IPS-NIHi7 (cell line): Measurements from ENCODE around the gene MPV17.
A peak's percentile ranks its signal among the peaks of the same experiment; 100 is the strongest.
"Not testable (repeated sequence)": the region's sequence is repeated elsewhere in the genome, so short reads cannot be mapped to it uniquely, and the experiment has no call there.

Source experiments
- DNase-seq: peaks from one replicate; pipeline ENCODE4 v3.0.0; 2012; ENCODE audit warnings: mixed read lengths; ENCODE audit errors: extremely low spot score

The MPV17 gene

DNA sequence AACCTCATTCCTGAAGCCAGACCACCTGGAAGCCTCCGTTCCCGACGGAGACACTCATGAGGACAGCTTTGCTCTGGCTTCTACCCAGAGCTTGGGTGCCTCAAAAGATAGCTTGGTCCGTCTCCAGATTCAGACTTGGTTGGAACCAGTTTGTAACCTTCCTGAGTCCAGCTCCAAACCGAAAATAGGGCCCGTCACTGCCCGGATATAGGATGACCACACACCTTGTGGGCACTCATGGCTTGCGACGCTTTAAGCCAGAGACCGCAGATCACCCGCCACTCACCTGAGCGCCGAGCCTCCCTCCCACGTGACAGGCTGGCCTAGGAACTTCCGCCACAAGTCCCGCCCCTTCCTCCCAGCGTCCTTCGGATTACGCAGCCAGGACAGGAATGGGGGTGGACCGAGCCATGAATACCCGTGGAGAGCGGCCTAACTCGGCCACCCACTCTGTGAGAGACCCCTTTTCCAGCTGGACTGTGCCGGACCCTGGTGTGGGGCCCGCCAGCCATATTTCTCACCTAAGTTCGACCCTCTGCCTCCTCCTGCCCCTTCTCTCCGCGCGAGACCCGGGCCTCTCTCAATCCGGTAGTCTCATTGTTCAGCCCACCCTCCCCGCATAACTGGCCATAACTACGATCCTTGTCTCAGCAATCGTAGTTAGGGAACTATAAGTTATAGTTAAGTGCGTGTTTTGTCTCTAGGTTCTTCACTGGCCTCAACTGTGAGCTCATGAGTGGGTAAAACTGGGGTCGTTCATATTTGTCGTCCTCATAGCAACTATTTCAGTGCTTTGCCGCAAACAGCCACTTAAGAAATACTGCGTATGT lies at the start of gene MPV17:
Gene MPV17 (minus strand): TSS at position 332 of the 830 bp plus-strand sequence. CDS start 580 bp downstream, outside the sequence.
- peak; percentile 99 for DNase-seq

- DNase-seq, result no peak
Observed at GRCh38 chr2:27370816-27371620, 48.1 kb upstream of the MPV17 start.

GRCh38 chr2:27370026-27370815 lies 47.3 kb upstream of the MPV17 start, which contains the start of the genes EIF2B4 and SNX17:
Gene EIF2B4 (minus strand): TSS chr2:27370338. CDS start chr2:27370314, 24 bp downstream.
Gene SNX17 (plus strand): TSS chr2:27370616. CDS start chr2:27370744, 128 bp downstream.
- peak; percentile 91 for DNase-seq

DNA sequence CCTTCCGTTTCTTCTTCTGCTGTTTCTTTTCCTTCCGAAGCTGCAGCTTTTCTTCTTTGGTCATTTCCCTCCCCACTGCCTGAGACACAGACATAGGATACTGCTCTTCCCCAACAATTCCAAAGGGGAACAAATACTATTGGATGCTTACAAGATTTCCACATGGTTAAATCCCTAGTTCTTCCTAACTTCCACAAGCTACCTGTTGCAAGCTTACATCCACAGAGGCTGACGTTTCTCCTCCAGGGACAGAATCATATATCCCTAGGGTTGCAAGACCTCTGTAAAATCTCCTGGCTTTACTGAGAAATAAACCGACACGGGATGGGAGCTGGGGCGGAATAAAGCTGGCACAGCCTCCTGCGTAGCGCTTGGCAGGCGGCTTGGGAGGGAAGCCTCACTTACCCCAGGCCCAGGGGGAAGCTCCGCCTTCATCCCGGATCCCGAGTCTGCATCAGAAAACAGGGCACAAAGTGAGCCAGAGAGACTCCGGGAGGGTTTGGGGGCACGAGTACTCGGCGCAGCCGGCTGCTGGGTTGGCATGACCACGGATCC lies 46.7 kb upstream of the MPV17 start:
- DNase-seq, result peak; percentile 80

- DNase-seq, result no peak
Observed at GRCh38 chr2:27363933-27364332, 41.0 kb upstream of the MPV17 start.

DNA sequence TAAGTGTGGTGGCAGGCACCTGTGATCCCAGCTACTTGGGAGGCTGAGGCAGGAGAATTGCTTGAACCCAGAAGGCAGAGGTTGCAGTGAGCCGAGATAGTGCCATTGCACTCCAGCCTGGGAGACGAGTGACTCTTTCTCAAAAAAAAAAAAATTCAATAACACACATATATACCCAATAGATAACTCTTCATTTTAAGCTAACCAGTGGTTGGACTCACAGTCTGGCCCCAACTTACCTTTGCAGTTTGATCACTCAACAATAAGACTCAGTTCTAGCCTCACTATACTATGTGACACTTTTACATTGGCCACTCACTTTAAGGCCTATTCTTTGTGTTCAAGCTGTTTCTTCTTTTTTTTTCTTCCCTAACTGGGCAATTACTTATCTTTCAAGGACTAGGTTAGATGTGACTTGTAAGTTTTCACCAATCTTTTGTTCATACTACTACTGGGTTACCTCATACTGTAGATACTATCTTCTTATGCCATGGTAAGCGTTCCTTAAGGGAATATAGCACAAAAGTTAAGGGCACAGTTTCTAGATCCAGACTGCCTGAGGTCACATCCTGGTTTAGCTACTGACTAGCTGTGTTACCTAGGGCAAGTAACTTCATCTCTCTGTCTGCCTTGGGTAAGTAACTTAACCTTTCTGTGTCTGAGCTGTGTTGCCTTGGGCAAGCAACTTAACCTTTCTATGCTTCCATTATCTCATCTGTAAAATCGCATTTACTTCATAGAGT lies 40.0 kb upstream of the MPV17 start:
- no peak for DNase-seq

- peak; percentile 91 for DNase-seq
Observed at GRCh38 chr2:27356382-27357181, 33.7 kb upstream of the MPV17 start, which contains the start of gene GTF3C2. Gene GTF3C2 (minus strand): TSS chr2:27356764. CDS start chr2:27343554, 13,210 bp downstream.

DNA sequence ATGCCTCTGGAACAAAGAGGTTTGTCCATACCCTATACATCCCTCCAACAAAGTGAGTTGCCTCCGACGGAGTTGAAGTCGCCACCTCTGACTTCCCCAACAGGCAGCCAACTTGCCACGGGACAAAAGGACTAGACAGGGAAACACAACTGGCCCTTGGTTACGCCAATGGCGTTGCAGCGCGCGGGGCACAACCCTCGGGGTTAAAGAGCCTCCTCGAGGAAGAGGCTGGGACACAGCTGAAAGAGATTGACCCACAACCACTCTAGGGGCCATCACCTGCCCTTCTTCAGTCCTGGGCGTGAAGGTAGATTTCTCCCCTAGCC lies 33.1 kb upstream of the MPV17 start:
- DNase-seq, result peak; percentile 51

DNA sequence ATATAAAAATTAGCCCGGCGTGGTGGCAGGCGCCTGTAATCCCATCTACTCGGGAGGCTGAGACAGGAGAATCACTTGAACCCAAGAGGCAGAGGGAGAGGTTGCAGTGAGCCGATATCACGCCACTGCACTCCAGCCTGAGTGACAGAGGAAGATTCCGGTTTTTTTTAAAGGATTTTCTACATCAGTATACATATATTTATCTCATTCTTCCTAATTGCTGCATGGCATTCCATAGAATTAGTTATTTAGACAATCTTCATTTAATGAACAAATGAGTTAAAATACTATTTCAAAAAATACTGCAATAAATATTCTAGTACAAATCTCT lies 31.7 kb upstream of the MPV17 start:
- no peak for DNase-seq

DNA sequence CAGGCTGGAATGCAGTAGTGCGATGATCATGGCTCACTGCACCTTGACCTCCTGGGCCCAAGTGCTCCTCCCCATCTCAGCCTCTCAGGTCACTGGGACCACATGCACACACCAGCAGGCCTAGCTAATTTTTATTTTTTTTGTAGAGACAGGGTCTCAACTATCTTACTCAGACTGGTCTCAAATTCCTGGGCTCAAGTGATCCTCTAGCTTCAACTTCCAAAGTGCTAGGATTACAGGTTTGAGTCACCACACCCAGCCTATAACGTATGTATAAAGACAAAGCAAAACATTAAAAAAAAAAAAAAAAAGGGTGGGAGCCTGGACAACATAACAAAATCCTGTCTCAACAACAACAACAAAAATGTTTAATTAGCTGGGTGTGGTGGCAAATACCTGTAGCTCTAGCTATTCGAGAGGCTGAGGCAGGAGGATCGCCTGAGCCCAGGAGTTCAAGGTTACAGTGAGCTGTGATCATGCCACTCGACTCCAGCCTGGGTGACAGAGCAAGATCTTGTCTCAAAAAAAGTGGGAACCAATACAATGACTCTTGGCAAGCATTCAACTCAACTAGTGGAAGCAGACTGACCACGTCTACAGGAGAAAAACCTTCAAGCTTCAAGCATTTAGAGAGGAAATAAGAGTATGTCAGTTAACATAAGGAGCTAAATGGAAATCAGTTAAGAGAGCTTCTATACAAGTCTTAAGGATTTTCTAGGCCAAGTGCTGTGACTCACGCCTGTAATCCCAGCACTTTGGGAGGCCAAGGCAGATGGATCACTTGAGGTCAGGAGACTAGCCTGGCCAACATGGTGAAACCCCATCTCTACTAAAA lies 31.1 kb upstream of the MPV17 start:
- no peak for DNase-seq

- not testable (repeated sequence) for DNase-seq
Observed at GRCh38 chr2:27353386-27353761, 30.5 kb upstream of the MPV17 start.

GRCh38 chr2:27351802-27352598 lies 29.1 kb upstream of the MPV17 start:
- DNase-seq, result no peak

DNA sequence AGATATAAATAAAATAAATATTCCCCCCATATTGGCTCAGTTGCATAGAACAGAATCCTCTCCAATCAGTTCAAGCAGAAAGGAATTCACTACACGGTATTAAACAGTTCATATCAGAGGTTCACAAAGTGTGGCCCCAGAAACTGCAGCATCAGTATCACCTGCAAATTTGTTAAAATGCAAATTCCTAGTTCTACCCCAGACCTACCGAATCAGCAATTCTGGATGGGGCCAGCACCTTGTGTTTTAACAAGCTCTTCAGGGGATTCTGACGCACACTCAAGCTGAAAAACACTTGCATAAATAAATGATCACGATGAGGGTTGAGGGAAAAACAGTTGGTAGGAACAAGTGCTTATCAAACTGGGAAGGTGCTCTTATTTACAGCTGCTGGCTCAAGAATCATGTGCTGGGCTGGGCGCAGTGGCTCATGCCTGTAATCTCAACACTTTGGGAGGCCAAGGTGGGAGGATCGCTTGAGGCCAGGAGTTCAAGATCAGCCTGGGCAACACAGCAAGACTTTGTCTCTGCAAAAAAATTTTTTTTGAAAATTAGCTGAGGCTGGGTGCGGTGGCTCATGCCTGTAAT lies 27.3 kb upstream of the MPV17 start:
- DNase-seq, result no peak

- DNase-seq, result no peak
Observed at GRCh38 chr2:27347641-27348040, 24.7 kb upstream of the MPV17 start.

DNA sequence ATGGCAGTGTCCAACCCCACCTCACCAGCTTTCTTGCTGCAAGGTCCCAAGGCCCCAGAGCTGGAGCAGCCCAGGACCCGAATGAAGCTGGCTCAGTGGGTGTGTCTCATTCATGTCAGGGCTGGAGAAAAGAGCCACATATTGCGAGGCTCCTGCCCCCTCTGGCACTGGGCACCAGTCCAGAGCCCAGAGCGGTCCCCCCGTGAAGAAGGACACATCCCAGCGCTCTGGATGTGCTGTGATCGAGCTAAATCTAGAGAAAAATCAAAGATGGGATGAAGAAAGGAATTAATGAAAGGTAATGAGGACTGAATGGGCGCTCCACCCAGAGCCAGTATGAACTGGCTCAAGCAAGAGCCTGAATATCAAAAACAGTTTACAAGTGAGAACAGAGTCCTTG lies 13.3 kb upstream of the MPV17 start:
- no peak for DNase-seq

- DNase-seq, result no peak
Observed at GRCh38 chr2:27335311-27335710, 12.4 kb upstream of the MPV17 start.

- no peak for DNase-seq
Observed at GRCh38 chr2:27324720-27325119, 1.8 kb upstream of the MPV17 start.
